GM23338 (cell line): ENCODE data around the gene ETNK1. TPM values are rescaled to one million over a fixed set of nuclear protein-coding genes. Genes with fewer than 3 reads are reported as not detected.

Experiments
- ATAC-seq: fragments of 200-7000 bp; cut with Tn5 transposase; 3 replicates; pipeline ENCODE4 v1.9.1; 2020
- DNase-seq: peaks from one replicate; pipeline ENCODE4 v3.0.0-alpha.2; 2015; ENCODE audit warnings: low spot score
- H2AFZ ChIP-seq: fragments of 200-600 bp; sonication (generic); 2 replicates; pipeline ENCODE4 v1.8.0; 2016; ENCODE audit warnings: antibody characterized with exemption, mild to moderate bottlenecking, moderate library complexity
- H3F3A ChIP-seq: fragments of 200-600 bp; sonication (generic); replicated peaks from 2 replicates; pipeline ENCODE4 v1.8.0; 2017; ENCODE audit warnings: antibody characterized with exemption, mixed run types, low read depth
- H3K27ac ChIP-seq: fragments of 200-600 bp; sonication (generic); 2 replicates; pipeline ENCODE4 v1.6.1; 2016; ENCODE audit warnings: low read depth
- H3K27me3 ChIP-seq: fragments of 200-600 bp; sonication (generic); 2 replicates; pipeline ENCODE4 v1.8.0; 2016; ENCODE audit warnings: mild to moderate bottlenecking, mixed run types, moderate library complexity; ENCODE audit not compliant: insufficient read depth
- H3K36me3 ChIP-seq: fragments of 200-600 bp; sonication (generic); 2 replicates; pipeline ENCODE4 v1.8.0; 2016; ENCODE audit warnings: mild to moderate bottlenecking; ENCODE audit not compliant: insufficient read depth
- H3K4me1 ChIP-seq: fragments of 200-600 bp; sonication (generic); 2 replicates; pipeline ENCODE4 v1.8.0; 2016; ENCODE audit warnings: mild to moderate bottlenecking, moderate library complexity; ENCODE audit not compliant: insufficient read depth
- H3K4me2 ChIP-seq: fragments of 200-600 bp; sonication (generic); 2 replicates; pipeline ENCODE4 v1.7.1; 2017; ENCODE audit warnings: mixed run types
- H3K4me3 ChIP-seq: fragments of 200-600 bp; sonication (generic); 2 replicates; pipeline ENCODE4 v1.6.1; 2016; ENCODE audit warnings: mixed run types
- H3K79me2 ChIP-seq: fragments of 200-600 bp; sonication (generic); replicated peaks from 2 replicates; pipeline ENCODE4 v1.8.0; 2017; ENCODE audit warnings: mild to moderate bottlenecking; ENCODE audit not compliant: insufficient read depth
- H3K9me2 ChIP-seq: fragments of 200-600 bp; sonication (generic); 2 replicates; pipeline ENCODE4 v1.8.0; 2017; ENCODE audit not compliant: insufficient read depth
- H4K20me1 ChIP-seq: fragments of 200-600 bp; sonication (generic); replicated peaks from 2 replicates; pipeline ENCODE4 v1.8.0; 2017; ENCODE audit warnings: mild to moderate bottlenecking; ENCODE audit not compliant: insufficient read depth
- H3K27ac Mint-ChIP-seq: 2 replicates; pipeline ENCODE4 v1.8.0; 2020; ENCODE audit warnings: inconsistent platforms, mild to moderate bottlenecking, moderate library complexity, mixed read lengths
- H3K27me3 Mint-ChIP-seq: 3 replicates; pipeline ENCODE4 v1.8.0; 2022; ENCODE audit warnings: low read depth, mild to moderate bottlenecking, moderate library complexity, mixed read lengths, inconsistent platforms; ENCODE audit not compliant: insufficient read depth, poor library complexity
- H3K36me3 Mint-ChIP-seq: 3 replicates; pipeline ENCODE4 v1.8.0; 2021; ENCODE audit warnings: low read depth, mild to moderate bottlenecking, inconsistent platforms, moderate library complexity, mixed read lengths
- H3K4me1 Mint-ChIP-seq: 3 replicates; pipeline ENCODE4 v1.8.0; 2020; ENCODE audit warnings: mild to moderate bottlenecking, inconsistent platforms, mixed read lengths
- H3K4me3 Mint-ChIP-seq: 3 replicates; pipeline ENCODE4 v1.8.0; 2021; ENCODE audit warnings: moderate library complexity, mild to moderate bottlenecking, inconsistent platforms, mixed read lengths
- H3K9me3 Mint-ChIP-seq: 3 replicates; pipeline ENCODE4 v1.8.0; 2020; ENCODE audit warnings: moderate library complexity, mild to moderate bottlenecking, inconsistent platforms, mixed read lengths
- CTCF ChIP-seq, 2 experiments: fragments of 200-600 bp in 1 of 2; sonication (generic) in 1 of 2; conservative IDR thresholded peaks; 2 replicates each; pipeline versions ENCODE4 v1.5.1 to v1.6.1; 2016 to 2017; ENCODE audit warnings: antibody characterized with exemption in 2 of 2, low read depth in 2 of 2, mild to moderate bottlenecking in 2 of 2, moderate library complexity in 1 of 2
- EZH2 ChIP-seq: fragments of 200-600 bp; sonication (generic); IDR thresholded peaks from one replicate; pipeline ENCODE4 v1.8.0; 2017; ENCODE audit warnings: antibody characterized with exemption, mild to moderate bottlenecking, low read depth; ENCODE audit not compliant: unreplicated experiment
- EZH2phosphoT487 ChIP-seq: fragments of 200-600 bp; sonication (generic); IDR thresholded peaks from one replicate; pipeline ENCODE4 v1.8.1; 2018; ENCODE audit warnings: antibody characterized with exemption; ENCODE audit not compliant: unreplicated experiment
- JUNB ChIP-seq: IDR thresholded peaks from one replicate; pipeline ENCODE4 v1.6.1; 2016; ENCODE audit warnings: antibody characterized with exemption; ENCODE audit not compliant: unreplicated experiment
- NANOG ChIP-seq: IDR thresholded peaks from 2 replicates; pipeline ENCODE4 v1.6.1; 2016; ENCODE audit warnings: antibody characterized with exemption, borderline replicate concordance
- POLR2AphosphoS5 ChIP-seq: IDR thresholded peaks from 2 replicates; pipeline ENCODE4 v1.6.1; 2016; ENCODE audit warnings: antibody characterized with exemption, low read depth
- REST ChIP-seq: IDR thresholded peaks from one replicate; pipeline ENCODE4 v1.6.1; 2018; ENCODE audit warnings: antibody characterized with exemption; ENCODE audit not compliant: unreplicated experiment
- ZNF114 ChIP-seq: fragments of 250-450 bp; sonication (Bioruptor Pico); IDR thresholded peaks from 2 replicates; pipeline ENCODE4 v1.5.0; 2020; ENCODE audit warnings: mild to moderate bottlenecking, moderate library complexity
- ZNF331 ChIP-seq: fragments of 250-450 bp; sonication (Bioruptor Pico); IDR thresholded peaks from 2 replicates; pipeline ENCODE4 v1.5.0; 2020; ENCODE audit warnings: low read depth, mild to moderate bottlenecking, moderate library complexity
- ZNF462 ChIP-seq: fragments of 250-450 bp; sonication (Bioruptor Pico); IDR thresholded peaks from 2 replicates; pipeline ENCODE4 v1.5.0; 2020; ENCODE audit warnings: mild to moderate bottlenecking, moderate library complexity
- polyA plus RNA-seq: library from polyadenylated mRNA; unstranded; fragments of >200 nt; fragmentation: Nextera tagmentation; extraction: Ambion mirVana; gene quantifications from 2 replicates; pipeline ENCODE4 v1.2.1, GENCODE V29; 2016
- total RNA-seq: library from RNA; depleted of rRNA; stranded (reverse); fragments of >200 nt; shearing (Covaris generic); gene quantifications from 2 replicates; pipeline ENCODE4 v1.2.3, GENCODE V29; 2014

Gene ETNK1
- total and polyA plus RNA-seq, 2 experiments from 2014 or later: 41.9 to 101 TPM

GRCh38 chr12:22653075-22653474, 28.1 kb downstream of the ETNK1 start (continued):
- TF ChIP-seq CTCF (conservative IDR thresholded peaks at IDR 0.05; ENCODE audit: low read depth in 2 of 2): no peak

- TF ChIP-seq CTCF (conservative IDR thresholded peaks at IDR 0.05; ENCODE audit: low read depth in 2 of 2) (no peak), NANOG (no peak), ZNF114 (CRISPR knock-in tag) (no peak), JUNB (no peak), EZH2 (no peak), REST (no peak), EZH2phosphoT487 (no peak), POLR2AphosphoS5 (no peak), ZNF462 (CRISPR knock-in tag) (no peak), ZNF331 (CRISPR knock-in tag) (no peak)
- Mint-ChIP-seq H3K4me1 (peaks cover 42% of the 10 kb centered on the region), H3K27ac (0 out of 2 replicates have a peak overlapping the region, but pooled peaks have one; percentile 20), H3K36me3 (peaks cover 4% of the 10 kb centered on the region), H3K27me3 (peaks cover 4% of the 10 kb centered on the region), H3K9me3 (no peaks in the 10 kb centered on the region), H3K4me3 (no peak overlapping the region)
- H3F3A ChIP-seq: no peaks in the 10 kb centered on the region
- H3K4me2 ChIP-seq: no peak overlapping the region
- H3K4me3 ChIP-seq: no peak overlapping the region
- no peaks in the 10 kb centered on the region for H3K9me2 ChIP-seq
- H2AFZ ChIP-seq: no peak overlapping the region
- H4K20me1 ChIP-seq: peaks cover 27% of the 10 kb centered on the region; the same call in 1 of the 2 replicates
- peaks cover 26% of the 10 kb centered on the region for H3K4me1 ChIP-seq
- H3K36me3 ChIP-seq: no peaks in the 10 kb centered on the region
- DNase-seq: no peak
- H3K27ac ChIP-seq: no peak overlapping the region
- ATAC-seq: no peak
- H3K79me2 ChIP-seq: peaks cover 85% of the 10 kb centered on the region
- no peaks in the 10 kb centered on the region for H3K27me3 ChIP-seq
Measured at GRCh38 chr12:22653791-22654190, 28.8 kb downstream of the ETNK1 start.
